Suprapubic skin (tissue), 3 donors: ENCODE data around the gene ADGRB3.

Experiments used
- CTCF ChIP-seq, 2 donors: fragments of 200-600 bp in 1 of 2; fragments of 450-650 bp in 1 of 2; sonication (generic) in 1 of 2; IDR thresholded peaks; one replicate each; pipeline ENCODE4 v1.5.1; 2016 to 2019; ENCODE audit warnings: antibody characterized with exemption in 2 of 2, mild to moderate bottlenecking in 1 of 2, moderate library complexity in 1 of 2
- POLR2AphosphoS5 ChIP-seq, 3 donors: sonication (generic); formaldehyde crosslinking; IDR thresholded peaks; one replicate each; pipeline ENCODE4 v1.6.1; 2017; ENCODE audit warnings: antibody characterized with exemption in 3 of 3

GRCh38 chr6:68677058-68677457 is 42.0 kb downstream of the ADGRB3 start:
- no peak for TF ChIP-seq POLR2AphosphoS5 (IDR thresholded peaks at IDR 0.05)
- TF ChIP-seq CTCF (IDR thresholded peaks at IDR 0.05) = no peak
